GM23338 (cell line): ENCODE measurements around the gene POLE. TPM values are rescaled to one million over a fixed set of nuclear protein-coding genes. Genes with fewer than 3 reads are reported as not detected.

Experiments used
- ATAC-seq: fragments of 200-7000 bp; cut with Tn5 transposase; 3 replicates; pipeline ENCODE4 v1.9.1; 2020
- DNase-seq: peaks from one replicate; pipeline ENCODE4 v3.0.0-alpha.2; 2015; ENCODE audit warnings: low spot score
- H2AFZ ChIP-seq: fragments of 200-600 bp; sonication (generic); 2 replicates; pipeline ENCODE4 v1.8.0; 2016; ENCODE audit warnings: antibody characterized with exemption, mild to moderate bottlenecking, moderate library complexity
- H3F3A ChIP-seq: fragments of 200-600 bp; sonication (generic); replicated peaks from 2 replicates; pipeline ENCODE4 v1.8.0; 2017; ENCODE audit warnings: antibody characterized with exemption, mixed run types, low read depth
- H3K27ac ChIP-seq: fragments of 200-600 bp; sonication (generic); 2 replicates; pipeline ENCODE4 v1.6.1; 2016; ENCODE audit warnings: low read depth
- H3K27me3 ChIP-seq: fragments of 200-600 bp; sonication (generic); 2 replicates; pipeline ENCODE4 v1.8.0; 2016; ENCODE audit warnings: mild to moderate bottlenecking, mixed run types, moderate library complexity; ENCODE audit not compliant: insufficient read depth
- H3K36me3 ChIP-seq: fragments of 200-600 bp; sonication (generic); 2 replicates; pipeline ENCODE4 v1.8.0; 2016; ENCODE audit warnings: mild to moderate bottlenecking; ENCODE audit not compliant: insufficient read depth
- H3K4me1 ChIP-seq: fragments of 200-600 bp; sonication (generic); 2 replicates; pipeline ENCODE4 v1.8.0; 2016; ENCODE audit warnings: mild to moderate bottlenecking, moderate library complexity; ENCODE audit not compliant: insufficient read depth
- H3K4me2 ChIP-seq: fragments of 200-600 bp; sonication (generic); 2 replicates; pipeline ENCODE4 v1.7.1; 2017; ENCODE audit warnings: mixed run types
- H3K4me3 ChIP-seq: fragments of 200-600 bp; sonication (generic); 2 replicates; pipeline ENCODE4 v1.6.1; 2016; ENCODE audit warnings: mixed run types
- H3K79me2 ChIP-seq: fragments of 200-600 bp; sonication (generic); replicated peaks from 2 replicates; pipeline ENCODE4 v1.8.0; 2017; ENCODE audit warnings: mild to moderate bottlenecking; ENCODE audit not compliant: insufficient read depth
- H3K9me2 ChIP-seq: fragments of 200-600 bp; sonication (generic); 2 replicates; pipeline ENCODE4 v1.8.0; 2017; ENCODE audit not compliant: insufficient read depth
- H4K20me1 ChIP-seq: fragments of 200-600 bp; sonication (generic); replicated peaks from 2 replicates; pipeline ENCODE4 v1.8.0; 2017; ENCODE audit warnings: mild to moderate bottlenecking; ENCODE audit not compliant: insufficient read depth
- H3K27ac Mint-ChIP-seq: 2 replicates; pipeline ENCODE4 v1.8.0; 2020; ENCODE audit warnings: inconsistent platforms, mild to moderate bottlenecking, moderate library complexity, mixed read lengths
- H3K27me3 Mint-ChIP-seq: 3 replicates; pipeline ENCODE4 v1.8.0; 2022; ENCODE audit warnings: low read depth, mild to moderate bottlenecking, moderate library complexity, mixed read lengths, inconsistent platforms; ENCODE audit not compliant: insufficient read depth, poor library complexity
- H3K36me3 Mint-ChIP-seq: 3 replicates; pipeline ENCODE4 v1.8.0; 2021; ENCODE audit warnings: low read depth, mild to moderate bottlenecking, inconsistent platforms, moderate library complexity, mixed read lengths
- H3K4me1 Mint-ChIP-seq: 3 replicates; pipeline ENCODE4 v1.8.0; 2020; ENCODE audit warnings: mild to moderate bottlenecking, inconsistent platforms, mixed read lengths
- H3K4me3 Mint-ChIP-seq: 3 replicates; pipeline ENCODE4 v1.8.0; 2021; ENCODE audit warnings: moderate library complexity, mild to moderate bottlenecking, inconsistent platforms, mixed read lengths
- H3K9me3 Mint-ChIP-seq: 3 replicates; pipeline ENCODE4 v1.8.0; 2020; ENCODE audit warnings: moderate library complexity, mild to moderate bottlenecking, inconsistent platforms, mixed read lengths
- CREB1 ChIP-seq: fragments of 250-450 bp; sonication (Bioruptor Pico); IDR thresholded peaks from 2 replicates; pipeline ENCODE4 v1.5.0; 2020; ENCODE audit warnings: low read depth, mild to moderate bottlenecking, moderate library complexity
- ETS1 ChIP-seq: IDR thresholded peaks from 2 replicates; pipeline ENCODE4 v1.6.1; 2016; ENCODE audit warnings: antibody characterized with exemption
- EZH2 ChIP-seq: fragments of 200-600 bp; sonication (generic); IDR thresholded peaks from one replicate; pipeline ENCODE4 v1.8.0; 2017; ENCODE audit warnings: antibody characterized with exemption, mild to moderate bottlenecking, low read depth; ENCODE audit not compliant: unreplicated experiment
- EZH2phosphoT487 ChIP-seq: fragments of 200-600 bp; sonication (generic); IDR thresholded peaks from one replicate; pipeline ENCODE4 v1.8.1; 2018; ENCODE audit warnings: antibody characterized with exemption; ENCODE audit not compliant: unreplicated experiment
- JUNB ChIP-seq: IDR thresholded peaks from one replicate; pipeline ENCODE4 v1.6.1; 2016; ENCODE audit warnings: antibody characterized with exemption; ENCODE audit not compliant: unreplicated experiment
- NANOG ChIP-seq: IDR thresholded peaks from 2 replicates; pipeline ENCODE4 v1.6.1; 2016; ENCODE audit warnings: antibody characterized with exemption, borderline replicate concordance
- POLR2AphosphoS5 ChIP-seq: IDR thresholded peaks from 2 replicates; pipeline ENCODE4 v1.6.1; 2016; ENCODE audit warnings: antibody characterized with exemption, low read depth
- STAT1 ChIP-seq: IDR thresholded peaks from one replicate; pipeline ENCODE4 v1.6.1; 2016; ENCODE audit warnings: antibody characterized with exemption; ENCODE audit not compliant: unreplicated experiment
- ZNF114 ChIP-seq: fragments of 250-450 bp; sonication (Bioruptor Pico); IDR thresholded peaks from 2 replicates; pipeline ENCODE4 v1.5.0; 2020; ENCODE audit warnings: mild to moderate bottlenecking, moderate library complexity
- ZNF331 ChIP-seq: fragments of 250-450 bp; sonication (Bioruptor Pico); IDR thresholded peaks from 2 replicates; pipeline ENCODE4 v1.5.0; 2020; ENCODE audit warnings: low read depth, mild to moderate bottlenecking, moderate library complexity
- ZNF462 ChIP-seq: fragments of 250-450 bp; sonication (Bioruptor Pico); IDR thresholded peaks from 2 replicates; pipeline ENCODE4 v1.5.0; 2020; ENCODE audit warnings: mild to moderate bottlenecking, moderate library complexity
- polyA plus RNA-seq: library from polyadenylated mRNA; unstranded; fragments of >200 nt; fragmentation: Nextera tagmentation; extraction: Ambion mirVana; gene quantifications from 2 replicates; pipeline ENCODE4 v1.2.1, GENCODE V29; 2016
- total RNA-seq: library from RNA; depleted of rRNA; stranded (reverse); fragments of >200 nt; shearing (Covaris generic); gene quantifications from 2 replicates; pipeline ENCODE4 v1.2.3, GENCODE V29; 2014
- TF ChIP-seq, protein P1 (sequence below), 2 experiments: fragments of 200-600 bp in 1 of 2; sonication (generic) in 1 of 2; conservative IDR thresholded peaks; 2 replicates each; pipeline versions ENCODE4 v1.5.1 to v1.6.1; 2016 to 2017; ENCODE audit warnings: antibody characterized with exemption in 2 of 2, low read depth in 2 of 2, mild to moderate bottlenecking in 2 of 2, moderate library complexity in 1 of 2
- TF ChIP-seq, protein P2 (sequence below): IDR thresholded peaks from one replicate; pipeline ENCODE4 v1.6.1; 2018; ENCODE audit warnings: antibody characterized with exemption; ENCODE audit not compliant: unreplicated experiment

The POLE gene
- total and polyA plus RNA-seq, 2 experiments from 2014 or later, result 33.6 to 125 TPM

DNA sequence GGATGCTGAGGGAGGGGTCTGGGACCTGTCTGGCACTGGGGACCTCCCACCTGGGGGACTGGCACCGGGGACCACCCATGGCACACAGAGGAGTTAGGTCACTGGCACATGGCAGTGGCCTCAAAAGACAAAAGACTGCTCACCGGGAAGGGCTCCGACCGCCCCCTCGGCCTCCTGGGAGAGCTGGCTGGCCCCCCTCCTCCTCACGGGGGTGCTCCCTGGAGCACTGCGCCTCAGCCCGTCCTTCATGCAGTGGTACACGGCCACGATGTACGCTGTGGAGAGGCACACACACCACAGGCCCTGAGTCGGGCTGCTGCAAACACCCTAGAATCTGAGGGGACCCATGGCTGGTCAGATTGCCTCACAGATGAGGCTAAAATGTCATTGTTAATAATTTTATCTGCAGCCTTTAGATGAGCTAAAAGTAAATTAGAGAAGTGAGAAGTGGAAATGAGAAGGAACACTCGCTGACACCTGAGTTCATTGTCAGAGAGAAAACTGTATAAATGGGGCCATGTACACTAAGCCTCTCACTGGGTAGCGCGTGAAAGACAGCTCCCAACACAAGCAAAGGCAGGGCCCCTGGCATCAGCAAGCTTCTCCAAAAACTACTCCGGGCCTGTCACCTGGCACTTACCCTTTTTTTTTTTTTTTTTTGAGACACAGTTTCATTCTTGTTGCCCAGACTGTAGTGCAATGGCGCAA is 54.5 kb downstream of the POLE start:
- Histone ChIP-seq H3K36me3 (peaks cover 42% of the 10 kb centered on the region), H3K79me2 (no peaks in the 10 kb centered on the region), H3K9me2 (no peaks in the 10 kb centered on the region)

More for the DNA sequence above, 54.5 kb downstream of the POLE start:
- Histone ChIP-seq H3K27me3 (no peaks in the 10 kb centered on the region), H3K4me1 (no peaks in the 10 kb centered on the region), H3F3A (0 out of 2 replicates have a peak, but pooled peaks cover 4% of the 10 kb centered on the region), H3K4me2 (no peak overlapping the region), H4K20me1 (peaks cover 25% of the 10 kb centered on the region), H3K4me3 (no peak overlapping the region), H3K27ac (no peak overlapping the region), H2AFZ (no peak overlapping the region)
- no peaks in the 10 kb centered on the region for H3K4me1 Mint-ChIP-seq
- ATAC-seq, result no peak
- TF ChIP-seq JUNB, result no peak
- TF ChIP-seq NANOG, result no peak
- no peak for TF ChIP-seq ZNF331 (CRISPR knock-in tag)
- no peak for TF ChIP-seq EZH2phosphoT487
- TF ChIP-seq ZNF462 (CRISPR knock-in tag), result no peak
- no peak for TF ChIP-seq ETS1
- TF ChIP-seq, protein P1, sequence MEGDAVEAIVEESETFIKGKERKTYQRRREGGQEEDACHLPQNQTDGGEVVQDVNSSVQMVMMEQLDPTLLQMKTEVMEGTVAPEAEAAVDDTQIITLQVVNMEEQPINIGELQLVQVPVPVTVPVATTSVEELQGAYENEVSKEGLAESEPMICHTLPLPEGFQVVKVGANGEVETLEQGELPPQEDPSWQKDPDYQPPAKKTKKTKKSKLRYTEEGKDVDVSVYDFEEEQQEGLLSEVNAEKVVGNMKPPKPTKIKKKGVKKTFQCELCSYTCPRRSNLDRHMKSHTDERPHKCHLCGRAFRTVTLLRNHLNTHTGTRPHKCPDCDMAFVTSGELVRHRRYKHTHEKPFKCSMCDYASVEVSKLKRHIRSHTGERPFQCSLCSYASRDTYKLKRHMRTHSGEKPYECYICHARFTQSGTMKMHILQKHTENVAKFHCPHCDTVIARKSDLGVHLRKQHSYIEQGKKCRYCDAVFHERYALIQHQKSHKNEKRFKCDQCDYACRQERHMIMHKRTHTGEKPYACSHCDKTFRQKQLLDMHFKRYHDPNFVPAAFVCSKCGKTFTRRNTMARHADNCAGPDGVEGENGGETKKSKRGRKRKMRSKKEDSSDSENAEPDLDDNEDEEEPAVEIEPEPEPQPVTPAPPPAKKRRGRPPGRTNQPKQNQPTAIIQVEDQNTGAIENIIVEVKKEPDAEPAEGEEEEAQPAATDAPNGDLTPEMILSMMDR (conservative IDR thresholded peaks at IDR 0.05; ENCODE audit: low read depth in 2 of 2), result no peak
- no peak for TF ChIP-seq ZNF114 (CRISPR knock-in tag)
- TF ChIP-seq POLR2AphosphoS5, result no peak
- TF ChIP-seq, protein P2, sequence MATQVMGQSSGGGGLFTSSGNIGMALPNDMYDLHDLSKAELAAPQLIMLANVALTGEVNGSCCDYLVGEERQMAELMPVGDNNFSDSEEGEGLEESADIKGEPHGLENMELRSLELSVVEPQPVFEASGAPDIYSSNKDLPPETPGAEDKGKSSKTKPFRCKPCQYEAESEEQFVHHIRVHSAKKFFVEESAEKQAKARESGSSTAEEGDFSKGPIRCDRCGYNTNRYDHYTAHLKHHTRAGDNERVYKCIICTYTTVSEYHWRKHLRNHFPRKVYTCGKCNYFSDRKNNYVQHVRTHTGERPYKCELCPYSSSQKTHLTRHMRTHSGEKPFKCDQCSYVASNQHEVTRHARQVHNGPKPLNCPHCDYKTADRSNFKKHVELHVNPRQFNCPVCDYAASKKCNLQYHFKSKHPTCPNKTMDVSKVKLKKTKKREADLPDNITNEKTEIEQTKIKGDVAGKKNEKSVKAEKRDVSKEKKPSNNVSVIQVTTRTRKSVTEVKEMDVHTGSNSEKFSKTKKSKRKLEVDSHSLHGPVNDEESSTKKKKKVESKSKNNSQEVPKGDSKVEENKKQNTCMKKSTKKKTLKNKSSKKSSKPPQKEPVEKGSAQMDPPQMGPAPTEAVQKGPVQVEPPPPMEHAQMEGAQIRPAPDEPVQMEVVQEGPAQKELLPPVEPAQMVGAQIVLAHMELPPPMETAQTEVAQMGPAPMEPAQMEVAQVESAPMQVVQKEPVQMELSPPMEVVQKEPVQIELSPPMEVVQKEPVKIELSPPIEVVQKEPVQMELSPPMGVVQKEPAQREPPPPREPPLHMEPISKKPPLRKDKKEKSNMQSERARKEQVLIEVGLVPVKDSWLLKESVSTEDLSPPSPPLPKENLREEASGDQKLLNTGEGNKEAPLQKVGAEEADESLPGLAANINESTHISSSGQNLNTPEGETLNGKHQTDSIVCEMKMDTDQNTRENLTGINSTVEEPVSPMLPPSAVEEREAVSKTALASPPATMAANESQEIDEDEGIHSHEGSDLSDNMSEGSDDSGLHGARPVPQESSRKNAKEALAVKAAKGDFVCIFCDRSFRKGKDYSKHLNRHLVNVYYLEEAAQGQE, result no peak
- no peak for TF ChIP-seq STAT1
- TF ChIP-seq EZH2, result no peak
- no peak for TF ChIP-seq CREB1 (CRISPR knock-in tag)
- peaks cover 14% of the 10 kb centered on the region for H3K27me3 Mint-ChIP-seq
- no peak overlapping the region for H3K4me3 Mint-ChIP-seq
- no peaks in the 10 kb centered on the region; the same call in 2 of the 3 replicates for H3K9me3 Mint-ChIP-seq
- no peak for DNase-seq
- H3K36me3 Mint-ChIP-seq, result peaks cover 95% of the 10 kb centered on the region
- H3K27ac Mint-ChIP-seq, result no peak overlapping the region
